ENCODE measurements around the gene B3GNT8. TPM values are rescaled to one million over a fixed set of nuclear protein-coding genes. Genes with fewer than 3 reads are reported as not detected.
A peak's percentile ranks its signal among the peaks of the same experiment; 100 is the strongest.

Gene B3GNT8
- total RNA-seq, 1 experiment from 2014 or later, result not detected

DNA sequence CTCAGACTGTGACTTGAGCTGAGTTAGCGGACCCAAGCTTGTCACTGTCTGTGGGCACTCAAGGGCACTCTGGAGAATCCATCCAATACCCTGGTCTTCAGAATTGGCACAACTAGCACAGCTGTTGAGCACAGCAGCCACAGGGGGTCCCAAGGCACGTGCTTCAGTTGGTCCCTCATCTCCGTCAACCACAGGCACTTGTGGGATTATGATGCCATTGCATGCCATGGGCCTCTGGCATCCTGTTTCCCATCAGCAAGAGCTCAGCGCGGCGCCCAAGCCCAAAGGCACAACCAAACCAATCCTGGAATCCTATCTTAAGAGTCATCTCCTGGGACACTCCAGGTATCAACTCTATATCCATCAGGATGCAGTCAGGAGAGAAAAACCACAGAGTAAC, 3.7 kb upstream of the B3GNT8 start:
- Histone ChIP-seq H3K4me3 (replicated peaks in 1 of 2; ENCODE audit: low read depth in 1 of 2, low read length in 2 of 2) (no peak overlapping the region), H3K36me3 (ENCODE audit: control insufficient read depth in 1 of 2, insufficient read depth in 2 of 2, low read length in 2 of 2) (peaks cover 0 to 18% of the 10 kb centered on the region in 2 experiments; a peak in 3 of 4 replicates), H3K79me2 (ENCODE audit: insufficient read depth, low read length) (no peaks in the 10 kb centered on the region), H3K4me1 (ENCODE audit: control insufficient read depth in 1 of 2, insufficient read depth in 2 of 2, low read length in 2 of 2) (peaks cover 0 to 5% of the 10 kb centered on the region in 2 experiments; a peak in 2 of 4 replicates), H3K27ac (ENCODE audit: low read depth, low read length) (no peak overlapping the region), H3K9me3 (ENCODE audit: control insufficient read depth in 1 of 2, insufficient read depth in 1 of 2, low read depth in 1 of 2, low read length in 2 of 2) (no peaks in the 10 kb centered on the region), H3K4me2 (ENCODE audit: low read length) (no peak overlapping the region), H2AFZ (ENCODE audit: low read depth, low read length, poor library complexity, severe bottlenecking) (no peak overlapping the region), H3K9me2 (ENCODE audit: insufficient read depth) (no peaks in the 10 kb centered on the region), H4K20me1 (ENCODE audit: insufficient read depth) (no peaks in the 10 kb centered on the region), H3K9ac (ENCODE audit: low read length) (no peak overlapping the region), H3K27me3 (ENCODE audit: insufficient read depth, low read length) (no peaks in the 10 kb centered on the region)
- RAD21 ChIA-PET (ENCODE audit: low non-redundant PET in 1 of 2, low total read pairs in 2 of 2, uncharacterized antibody in 2 of 2, unreplicated experiment in 2 of 2), result no interaction called here
- POLR2A ChIA-PET, result no interaction called here
- CTCF ChIA-PET, result interaction anchor here (1.2 to 1.6 kb wide), 2 partner anchors 9 to 138 kb away, joined by 3 to 5 read pairs; partner anchors contain the start of gene DMAC2
- ATAC-seq, result 0 out of 2 replicates have a peak, but pooled peaks have one; percentile 18
- TF ChIP-seq POLR2AphosphoS5 (IDR thresholded peaks at IDR 0.05; ENCODE audit: low read depth, low read length), result no peak
- TF ChIP-seq EGR1 (IDR thresholded peaks at IDR 0.05; ENCODE audit: low read depth), result no peak
- TF ChIP-seq SRF (IDR thresholded peaks at IDR 0.05; ENCODE audit: low read depth), result no peak
- intact Hi-C loops (cut with micrococcal nuclease), result no loop called here
- DNase-seq (ENCODE audit: low read depth, low spot score), result no peak
- no TSS peak for BruUV-seq (replicated peaks)

DNA sequence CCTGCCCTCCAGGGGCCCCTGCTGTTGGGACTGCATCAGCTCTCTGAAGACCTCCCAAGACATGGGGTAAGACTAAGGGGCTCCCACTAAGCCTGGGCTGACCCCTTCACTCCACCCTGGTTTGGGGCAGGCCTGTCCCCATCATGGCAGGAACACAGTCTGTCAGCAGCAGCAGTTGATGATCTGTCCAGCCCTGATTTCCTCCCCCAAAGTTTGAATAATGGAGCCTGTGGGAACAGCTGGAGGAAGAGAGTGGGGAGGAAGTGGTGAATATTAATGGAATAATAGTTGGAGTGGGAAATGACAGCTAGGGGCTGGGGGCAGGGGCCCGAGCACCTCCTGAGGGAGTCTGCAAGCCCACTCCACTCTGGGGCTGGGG, 1.3 kb upstream of the B3GNT8 start:
- Histone ChIP-seq H3K79me2 (ENCODE audit: insufficient read depth, low read length) (no peaks in the 10 kb centered on the region), H4K20me1 (ENCODE audit: insufficient read depth) (no peaks in the 10 kb centered on the region), H3K27ac (ENCODE audit: low read depth, low read length) (no peak overlapping the region), H3K9ac (ENCODE audit: low read length) (no peak overlapping the region), H3K27me3 (ENCODE audit: insufficient read depth, low read length) (no peaks in the 10 kb centered on the region), H3K9me3 (ENCODE audit: control insufficient read depth in 1 of 2, insufficient read depth in 1 of 2, low read depth in 1 of 2, low read length in 2 of 2) (no peaks in the 10 kb centered on the region), H3K4me1 (ENCODE audit: control insufficient read depth in 1 of 2, insufficient read depth in 2 of 2, low read length in 2 of 2) (peaks cover 0 to 5% of the 10 kb centered on the region in 2 experiments; a peak in 2 of 4 replicates), H2AFZ (ENCODE audit: low read depth, low read length, poor library complexity, severe bottlenecking) (no peak overlapping the region), H3K36me3 (ENCODE audit: control insufficient read depth in 1 of 2, insufficient read depth in 2 of 2, low read length in 2 of 2) (peaks cover 0 to 18% of the 10 kb centered on the region in 2 experiments; a peak in 3 of 4 replicates), H3K4me3 (replicated peaks in 1 of 2; ENCODE audit: low read depth in 1 of 2, low read length in 2 of 2) (no peak overlapping the region), H3K9me2 (ENCODE audit: insufficient read depth) (no peaks in the 10 kb centered on the region), H3K4me2 (ENCODE audit: low read length) (no peak overlapping the region)
- RAD21 ChIA-PET (ENCODE audit: low non-redundant PET in 1 of 2, low total read pairs in 2 of 2, uncharacterized antibody in 2 of 2, unreplicated experiment in 2 of 2), result no interaction called here
- DNase-seq (ENCODE audit: low read depth, low spot score) (no peak), ATAC-seq (no peak)
- intact Hi-C loops (cut with micrococcal nuclease), result no loop called here
- CTCF ChIA-PET, result interaction anchor here (0.7 kb wide), 1 partner anchor 135 kb away, joined by 3 read pairs; no protein-coding TSS in a partner anchor
- no TSS peak for BruUV-seq (replicated peaks)
- TF ChIP-seq ELF1 (IDR thresholded peaks at IDR 0.05; ENCODE audit: borderline replicate concordance, low read depth), result no peak
- POLR2A ChIA-PET, result interaction anchor here (1.5 to 1.7 kb wide), 2 partner anchors 10 to 11 kb away, joined by 4 read pairs; partner anchors contain the start of gene DMAC2

All from HCT116 (cell line).